Neural cell (in vitro differentiated cells): ENCODE results near the gene ASPA.

Source experiments
- EP300 ChIP-seq: fragments of 450-650 bp; conservative IDR thresholded peaks from 2 replicates; pipeline ENCODE4 v1.6.1; 2014; ENCODE audit warnings: antibody characterized with exemption, mild to moderate bottlenecking, moderate library complexity; ENCODE audit not compliant: poor library complexity, severe bottlenecking
- EZH2 ChIP-seq: fragments of 200-600, 300-800 bp; shearing (Covaris generic), sonication (generic); IDR thresholded peaks from 2 replicates; pipeline ENCODE4 v1.6.1; 2014; ENCODE audit warnings: antibody characterized with exemption, low read length, borderline replicate concordance, mild to moderate bottlenecking; ENCODE audit not compliant: insufficient read depth, poor library complexity, severe bottlenecking
- MXI1 ChIP-seq: fragments of 450-650 bp; conservative IDR thresholded peaks from 2 replicates; pipeline ENCODE4 v1.6.1; 2014; ENCODE audit warnings: antibody characterized with exemption, mild to moderate bottlenecking; ENCODE audit not compliant: poor library complexity, severe bottlenecking
- POLR2AphosphoS5 ChIP-seq: IDR thresholded peaks from 2 replicates; pipeline ENCODE4 v1.6.1; 2012
- RAD21 ChIP-seq: fragments of 450-650 bp; conservative IDR thresholded peaks from 2 replicates; pipeline ENCODE4 v1.6.1; 2014; ENCODE audit warnings: antibody characterized with exemption, mild to moderate bottlenecking, moderate library complexity
- TAF1 ChIP-seq: IDR thresholded peaks from 2 replicates; pipeline ENCODE4 v1.6.1; 2012; ENCODE audit warnings: low read depth
- TF ChIP-seq, protein P1 (sequence below): fragments of 450-650 bp; IDR thresholded peaks from 2 replicates; pipeline ENCODE4 v1.5.1; 2014; ENCODE audit warnings: antibody characterized with exemption, mild to moderate bottlenecking, moderate library complexity; ENCODE audit not compliant: poor library complexity, severe bottlenecking
- TF ChIP-seq, protein P2 (sequence below): IDR thresholded peaks from 2 replicates; pipeline ENCODE4 v1.6.1; 2012; ENCODE audit warnings: borderline replicate concordance

GRCh38 chr17:3506054-3506453 lies 30.3 kb downstream of the ASPA start:
- TF ChIP-seq, protein P1, sequence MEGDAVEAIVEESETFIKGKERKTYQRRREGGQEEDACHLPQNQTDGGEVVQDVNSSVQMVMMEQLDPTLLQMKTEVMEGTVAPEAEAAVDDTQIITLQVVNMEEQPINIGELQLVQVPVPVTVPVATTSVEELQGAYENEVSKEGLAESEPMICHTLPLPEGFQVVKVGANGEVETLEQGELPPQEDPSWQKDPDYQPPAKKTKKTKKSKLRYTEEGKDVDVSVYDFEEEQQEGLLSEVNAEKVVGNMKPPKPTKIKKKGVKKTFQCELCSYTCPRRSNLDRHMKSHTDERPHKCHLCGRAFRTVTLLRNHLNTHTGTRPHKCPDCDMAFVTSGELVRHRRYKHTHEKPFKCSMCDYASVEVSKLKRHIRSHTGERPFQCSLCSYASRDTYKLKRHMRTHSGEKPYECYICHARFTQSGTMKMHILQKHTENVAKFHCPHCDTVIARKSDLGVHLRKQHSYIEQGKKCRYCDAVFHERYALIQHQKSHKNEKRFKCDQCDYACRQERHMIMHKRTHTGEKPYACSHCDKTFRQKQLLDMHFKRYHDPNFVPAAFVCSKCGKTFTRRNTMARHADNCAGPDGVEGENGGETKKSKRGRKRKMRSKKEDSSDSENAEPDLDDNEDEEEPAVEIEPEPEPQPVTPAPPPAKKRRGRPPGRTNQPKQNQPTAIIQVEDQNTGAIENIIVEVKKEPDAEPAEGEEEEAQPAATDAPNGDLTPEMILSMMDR: no peak
- TF ChIP-seq EP300 (no peak), POLR2AphosphoS5 (no peak), EZH2 (no peak), MXI1 (no peak), TAF1 (no peak), RAD21 (no peak)
- TF ChIP-seq, protein P2, sequence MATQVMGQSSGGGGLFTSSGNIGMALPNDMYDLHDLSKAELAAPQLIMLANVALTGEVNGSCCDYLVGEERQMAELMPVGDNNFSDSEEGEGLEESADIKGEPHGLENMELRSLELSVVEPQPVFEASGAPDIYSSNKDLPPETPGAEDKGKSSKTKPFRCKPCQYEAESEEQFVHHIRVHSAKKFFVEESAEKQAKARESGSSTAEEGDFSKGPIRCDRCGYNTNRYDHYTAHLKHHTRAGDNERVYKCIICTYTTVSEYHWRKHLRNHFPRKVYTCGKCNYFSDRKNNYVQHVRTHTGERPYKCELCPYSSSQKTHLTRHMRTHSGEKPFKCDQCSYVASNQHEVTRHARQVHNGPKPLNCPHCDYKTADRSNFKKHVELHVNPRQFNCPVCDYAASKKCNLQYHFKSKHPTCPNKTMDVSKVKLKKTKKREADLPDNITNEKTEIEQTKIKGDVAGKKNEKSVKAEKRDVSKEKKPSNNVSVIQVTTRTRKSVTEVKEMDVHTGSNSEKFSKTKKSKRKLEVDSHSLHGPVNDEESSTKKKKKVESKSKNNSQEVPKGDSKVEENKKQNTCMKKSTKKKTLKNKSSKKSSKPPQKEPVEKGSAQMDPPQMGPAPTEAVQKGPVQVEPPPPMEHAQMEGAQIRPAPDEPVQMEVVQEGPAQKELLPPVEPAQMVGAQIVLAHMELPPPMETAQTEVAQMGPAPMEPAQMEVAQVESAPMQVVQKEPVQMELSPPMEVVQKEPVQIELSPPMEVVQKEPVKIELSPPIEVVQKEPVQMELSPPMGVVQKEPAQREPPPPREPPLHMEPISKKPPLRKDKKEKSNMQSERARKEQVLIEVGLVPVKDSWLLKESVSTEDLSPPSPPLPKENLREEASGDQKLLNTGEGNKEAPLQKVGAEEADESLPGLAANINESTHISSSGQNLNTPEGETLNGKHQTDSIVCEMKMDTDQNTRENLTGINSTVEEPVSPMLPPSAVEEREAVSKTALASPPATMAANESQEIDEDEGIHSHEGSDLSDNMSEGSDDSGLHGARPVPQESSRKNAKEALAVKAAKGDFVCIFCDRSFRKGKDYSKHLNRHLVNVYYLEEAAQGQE: no peak
